HFF-Myc (cell line): ENCODE data around the gene ECEL1.

ENCODE experiments used
- DNase-seq: peaks from one replicate; pipeline ENCODE4 v3.0.0-alpha.2; 2011; ENCODE audit warnings: low read depth; ENCODE audit errors: extremely low read depth
- H3K4me3 ChIP-seq: replicated peaks from 2 replicates; pipeline ENCODE4 v1.5.1; 2011; ENCODE audit warnings: low read depth, mild to moderate bottlenecking, control low read depth, low read length
- CTCF ChIP-seq: IDR thresholded peaks from 2 replicates; pipeline ENCODE4 v1.5.1; 2012; ENCODE audit warnings: mild to moderate bottlenecking, low read depth, low read length, control low read depth; ENCODE audit errors: missing control alignments

ECEL1 gene

GRCh38 chr2:232492963-232493700 lies 5.5 kb upstream of the ECEL1 start:
- TF ChIP-seq CTCF = no peak
- H3K4me3 ChIP-seq = no peak overlapping the region
- no peak for DNase-seq

- no peak overlapping the region for H3K4me3 ChIP-seq
- TF ChIP-seq CTCF = no peak
- no peak for DNase-seq
Measured at GRCh38 chr2:232492236-232492848, 4.7 kb upstream of the ECEL1 start.

- TF ChIP-seq CTCF = no peak
- DNase-seq = no peak
Measured at GRCh38 chr2:232491139-232491780, 3.6 kb upstream of the ECEL1 start.

GRCh38 chr2:232490221-232491138 lies 2.8 kb upstream of the ECEL1 start:
- TF ChIP-seq CTCF = no peak
- DNase-seq = no peak
- no peak overlapping the region for H3K4me3 ChIP-seq

More at GRCh38 chr2:232491139-232491780, 3.6 kb upstream of the ECEL1 start:
- no peak overlapping the region for H3K4me3 ChIP-seq

GRCh38 chr2:232489516-232490220 lies 2.0 kb upstream of the ECEL1 start:
- H3K4me3 ChIP-seq = no peak overlapping the region
- no peak for DNase-seq
- TF ChIP-seq CTCF = no peak
